CD4-positive, alpha-beta T cell treated with Interleukin-2 at 100 ng/mL for 4 hours (primary cell): ENCODE data around the gene ZNF584.
"Not testable (repeated sequence)": the region's sequence is repeated elsewhere in the genome, so short reads cannot be mapped to it uniquely, and the experiment has no call there.

Experiments used
- DNase-seq: peaks from one replicate; pipeline ENCODE4 v3.0.0-alpha.2; 2020; ENCODE audit warnings: low spot score

Gene ZNF584

DNA sequence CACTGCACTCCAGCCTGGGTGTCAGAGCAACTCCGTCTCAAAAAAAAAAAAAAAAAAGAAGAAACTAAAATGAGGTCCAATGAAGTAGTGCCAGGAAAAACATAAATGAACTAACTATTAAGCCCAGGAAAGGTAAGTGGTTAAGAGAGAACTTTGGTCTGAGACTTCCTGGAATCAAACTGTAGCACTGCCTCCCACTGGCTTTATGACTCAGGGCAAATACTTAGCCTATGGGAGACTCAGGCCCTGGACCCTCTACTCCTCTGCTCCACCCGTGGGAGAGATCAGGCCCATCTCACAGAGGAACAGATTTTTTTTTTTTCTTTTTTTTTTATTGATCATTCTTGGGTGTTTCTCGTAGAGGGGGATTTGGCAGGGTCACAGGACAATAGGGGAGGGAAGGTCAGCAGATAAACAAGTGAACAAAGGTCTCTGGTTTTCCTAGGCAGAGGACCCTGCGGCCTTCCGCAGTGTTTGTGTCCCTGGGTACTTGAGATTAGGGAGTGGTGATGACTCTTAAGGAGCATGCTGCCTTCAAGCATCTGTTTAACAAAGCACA, 4.5 kb upstream of the ZNF584 start:
- DNase-seq: not testable (repeated sequence)

DNA sequence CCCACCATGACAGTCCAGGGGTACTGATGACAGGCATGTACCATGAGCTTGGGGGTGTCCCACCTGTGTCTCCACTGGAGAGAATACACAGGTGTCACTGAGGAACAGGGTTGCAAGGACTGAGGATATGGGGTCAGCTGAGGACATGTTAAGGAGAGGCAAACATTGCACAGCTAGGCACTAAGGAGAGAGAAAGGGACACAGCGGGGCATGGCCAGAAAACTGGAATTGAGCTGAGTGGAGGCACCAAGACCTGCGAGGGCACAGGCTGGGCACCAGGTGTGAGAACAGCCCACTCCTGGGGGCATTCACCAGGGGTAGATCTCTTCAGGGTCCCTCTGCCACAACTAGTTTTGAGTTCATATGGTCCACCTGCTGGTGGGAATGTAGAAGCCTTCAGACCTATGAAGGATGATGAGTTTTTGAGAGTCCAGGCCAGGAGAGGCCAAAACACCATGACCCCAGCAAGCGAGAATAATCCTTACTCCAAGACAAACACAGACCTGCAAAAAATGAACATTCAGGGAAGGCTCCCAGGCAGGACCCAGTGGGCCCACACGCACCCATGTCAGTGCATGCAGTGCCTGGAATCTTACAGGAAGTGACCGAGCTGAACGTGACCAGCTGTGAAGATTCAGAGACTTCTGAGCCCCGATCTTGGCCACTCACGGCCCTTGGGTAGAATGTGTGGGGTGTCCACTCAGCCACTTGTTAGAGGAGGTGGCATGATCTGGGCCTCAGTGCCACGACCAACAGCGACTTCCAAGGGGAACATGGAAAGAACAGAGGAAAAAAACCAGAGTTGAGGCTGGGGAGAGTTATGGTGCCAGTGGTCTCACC, 1.4 kb upstream of the ZNF584 start:
- DNase-seq: no peak

DNA sequence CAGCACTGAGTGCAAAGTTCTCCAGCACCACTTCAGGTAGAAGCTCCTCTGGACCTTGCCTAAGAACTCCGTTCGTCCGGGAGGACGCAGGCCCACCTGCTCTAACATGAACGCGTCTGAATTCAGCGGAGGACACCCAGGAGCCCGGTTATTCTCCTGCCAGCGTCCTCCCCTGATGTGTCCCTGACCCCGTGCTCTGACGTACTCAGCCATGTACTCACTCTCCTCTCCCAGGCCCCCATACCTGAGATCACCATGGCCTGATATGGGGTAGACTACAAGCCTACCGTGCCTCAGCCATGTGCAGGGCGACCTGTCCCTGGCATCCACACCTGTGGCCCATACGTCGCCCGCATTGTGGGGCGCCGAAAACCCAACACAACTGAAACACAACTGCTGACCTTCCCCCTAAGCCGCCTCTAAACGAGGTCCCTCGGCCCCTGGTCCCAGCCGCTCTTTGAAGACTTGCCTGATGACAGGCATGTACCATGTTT, 744 bp upstream of the ZNF584 start:
- no peak for DNase-seq

DNA sequence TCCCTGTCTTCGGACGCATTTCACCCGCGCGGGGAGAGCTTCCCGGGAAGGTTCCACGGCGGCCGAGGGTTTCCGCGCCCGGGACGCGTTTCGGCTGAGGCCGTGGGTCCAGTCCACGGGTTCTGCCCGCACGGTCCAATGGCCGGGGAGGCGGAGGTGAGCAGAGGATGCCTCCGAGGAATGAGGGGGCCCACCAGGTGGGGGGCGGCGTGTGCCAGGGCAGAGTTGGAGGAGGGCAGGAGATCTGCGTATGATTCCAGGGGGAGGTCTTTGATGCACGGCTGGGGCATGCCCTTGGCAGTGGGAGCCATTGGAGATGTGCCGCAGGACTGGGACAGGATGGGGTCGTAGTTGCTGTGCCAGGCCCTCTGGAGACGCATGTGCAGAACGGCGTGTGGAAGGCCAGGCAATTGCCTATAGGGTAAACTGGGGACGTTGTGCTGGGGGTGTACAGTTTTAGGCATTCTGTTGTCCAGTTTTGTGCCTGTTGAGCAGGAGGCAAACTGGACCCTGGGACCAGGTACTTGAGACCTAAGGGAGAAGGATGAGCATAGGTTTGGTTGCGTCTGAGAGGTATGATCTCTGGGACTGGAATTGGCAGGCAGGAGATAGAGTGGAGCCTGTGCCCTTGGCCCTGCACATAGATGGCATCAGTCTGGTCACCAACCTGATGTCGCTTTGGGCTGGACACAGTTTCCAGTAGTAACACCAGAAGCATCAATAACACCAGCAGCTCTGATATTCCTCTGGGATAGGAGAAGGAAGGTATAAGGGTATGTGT, 751 bp downstream of the ZNF584 start:
- DNase-seq: no peak

DNA sequence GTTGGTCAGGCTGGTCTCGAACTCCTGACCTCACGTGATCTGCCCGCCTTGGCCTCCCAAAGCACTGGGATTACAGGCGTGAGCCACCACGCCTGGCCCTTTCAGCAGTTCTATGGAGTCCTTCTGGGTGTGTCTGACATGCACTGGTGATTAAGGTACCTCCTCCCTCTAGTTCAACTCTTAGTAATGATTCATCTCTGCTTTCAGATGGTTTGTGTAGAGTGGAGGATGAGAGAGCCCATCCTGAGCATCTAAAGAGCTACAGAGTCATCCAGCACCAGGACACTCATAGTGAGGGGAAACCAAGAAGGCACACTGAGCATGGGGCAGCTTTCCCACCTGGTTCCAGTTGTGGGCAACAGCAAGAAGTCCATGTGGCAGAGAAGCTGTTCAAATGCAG, 8.2 kb downstream of the ZNF584 start:
- DNase-seq: no peak

DNA sequence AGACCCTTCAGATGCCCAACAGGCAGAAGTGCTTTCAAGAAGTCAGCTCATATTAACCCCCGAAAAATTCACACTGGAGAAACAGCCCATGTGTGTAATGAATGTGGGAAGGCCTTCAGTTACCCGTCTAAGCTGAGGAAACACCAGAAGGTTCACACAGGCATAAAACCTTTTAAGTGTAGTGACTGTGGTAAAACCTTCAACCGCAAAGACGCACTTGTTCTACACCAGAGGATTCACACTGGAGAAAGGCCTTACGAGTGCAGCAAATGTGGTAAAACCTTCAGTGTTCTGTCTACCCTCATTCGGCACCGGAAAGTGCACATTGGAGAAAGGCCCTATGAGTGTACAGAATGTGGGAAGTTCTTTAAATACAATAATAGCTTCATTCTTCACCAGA, 8.6 kb downstream of the ZNF584 start:
- no peak for DNase-seq

DNA sequence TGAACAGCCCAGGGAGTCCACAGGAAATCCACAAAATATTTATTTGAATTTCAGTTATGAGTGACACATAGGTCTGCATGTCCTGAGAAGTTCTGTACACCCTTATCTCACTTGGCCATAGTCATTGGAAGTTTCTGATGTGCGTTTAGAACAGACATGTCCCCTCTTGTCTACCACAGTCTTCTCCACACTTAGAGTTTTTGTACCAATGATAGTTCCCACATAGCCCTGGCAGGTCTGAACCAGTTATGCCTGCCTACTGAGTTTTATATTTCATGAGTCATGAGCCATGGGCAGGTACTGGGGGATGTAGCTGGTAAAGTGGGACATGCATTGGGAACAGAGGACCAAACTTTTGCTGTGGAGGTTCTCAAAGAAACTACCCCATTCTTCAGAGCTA, 20.2 kb downstream of the ZNF584 start:
- DNase-seq: no peak

DNA sequence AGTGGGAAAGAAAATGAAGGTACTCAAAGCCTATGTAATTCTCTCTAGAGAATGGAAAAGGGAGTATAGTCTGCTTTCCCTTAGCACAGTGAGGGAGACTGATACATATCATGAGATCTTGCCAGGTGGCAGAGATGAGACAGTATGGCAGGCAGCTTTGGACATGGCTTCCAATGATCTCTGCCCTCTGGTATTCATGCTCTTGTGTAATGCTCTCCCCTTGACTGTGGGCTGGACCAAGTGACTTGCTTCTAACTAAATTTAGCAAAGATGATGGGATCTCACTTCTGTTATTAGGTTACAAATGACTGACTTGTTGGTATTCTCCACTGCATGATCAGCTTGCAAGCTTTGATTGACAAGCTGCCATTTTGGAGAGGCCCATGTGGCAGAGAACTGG, 21.3 kb downstream of the ZNF584 start:
- no peak for DNase-seq

DNA sequence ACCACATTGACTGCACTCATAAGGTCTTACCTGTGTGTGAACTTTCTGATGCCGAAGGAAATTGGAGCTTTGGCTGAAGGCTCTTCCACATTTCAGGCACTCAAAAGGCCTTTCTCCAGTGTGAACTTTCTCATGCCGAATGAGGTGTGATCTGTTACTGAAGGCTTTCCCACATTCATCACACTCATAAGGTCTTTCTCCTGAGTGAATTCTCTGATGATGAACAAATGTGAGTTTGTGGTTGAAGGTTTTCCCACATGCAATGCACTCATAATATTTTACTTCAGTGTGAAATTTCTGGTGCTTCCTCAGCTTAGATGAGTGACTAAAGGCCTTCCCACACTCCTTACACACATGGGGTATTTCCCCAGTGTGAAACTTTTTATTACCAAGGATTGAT, 25.8 kb downstream of the ZNF584 start:
- DNase-seq: no peak

DNA sequence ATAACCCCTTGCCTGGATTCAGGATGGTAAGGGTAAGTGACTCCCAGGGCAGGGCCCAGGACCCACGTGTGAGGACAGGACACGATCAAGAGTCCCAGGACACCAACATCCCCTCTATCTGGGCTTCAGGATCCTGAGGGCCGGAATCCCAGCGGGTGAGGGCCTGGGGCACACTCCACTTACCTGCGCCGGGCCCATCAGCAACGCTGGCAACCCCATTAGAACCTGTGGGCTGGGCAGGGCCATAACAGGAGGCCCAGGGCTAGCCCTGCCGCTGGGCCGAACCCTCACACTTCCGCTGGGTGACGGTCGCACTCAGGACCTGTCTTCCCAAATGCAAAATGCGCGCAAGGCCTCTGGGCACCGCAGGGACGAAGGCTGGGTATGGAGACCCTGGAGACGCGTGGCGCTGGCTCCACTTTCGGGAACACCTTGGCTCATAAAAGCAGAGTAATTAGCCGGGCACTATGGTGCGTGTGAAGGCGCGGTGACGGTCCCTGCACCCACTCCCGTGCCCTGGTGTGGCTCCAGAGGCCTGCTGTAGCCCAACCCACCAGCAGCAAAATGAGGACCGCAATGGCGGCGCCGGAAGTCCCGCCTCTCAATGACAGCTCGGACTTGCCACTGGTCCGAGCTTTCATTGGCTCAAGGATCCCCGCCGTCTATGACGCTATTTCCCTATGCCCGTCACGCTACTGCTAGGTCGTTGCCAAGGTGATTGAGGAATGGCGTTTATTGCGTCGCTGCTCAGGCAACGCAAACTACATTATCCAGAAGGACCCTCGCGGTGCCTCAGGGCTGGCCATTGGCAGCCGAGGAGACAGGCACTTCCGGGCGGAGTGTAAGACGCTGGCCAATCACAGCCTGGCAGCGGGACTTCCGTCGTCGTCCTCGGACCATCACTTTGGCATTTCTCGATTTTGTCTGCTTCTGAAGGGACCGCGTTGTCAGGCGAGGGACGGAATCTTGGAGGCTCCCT, 31.4 kb downstream of the ZNF584 start, which contains the start of gene ZNF132:
Gene ZNF132, minus strand, starts transcription at position 578 of the 979 bp plus-strand sequence. Its CDS starts 332 bp downstream, at position 246.
- DNase-seq: peak; percentile 98

DNA sequence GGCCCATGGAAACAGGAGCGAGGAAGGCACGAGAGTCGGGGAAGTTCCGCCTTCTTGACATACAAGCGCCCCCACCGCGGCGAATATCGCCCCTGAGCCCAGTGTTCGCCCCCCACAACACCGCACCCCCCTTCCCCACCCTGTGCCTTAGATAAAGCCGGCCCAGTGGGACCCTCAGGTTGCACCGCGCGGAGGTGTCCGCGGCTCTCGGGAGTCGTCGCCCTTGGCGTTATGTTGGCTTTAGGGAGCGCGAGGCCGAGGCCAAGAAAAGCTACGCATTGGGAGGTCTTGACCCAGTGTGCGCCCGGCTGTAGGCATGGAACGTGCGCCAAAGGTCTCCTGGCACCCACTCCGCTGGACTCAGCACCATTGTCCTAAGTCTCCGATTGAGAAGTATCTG, 32.1 kb downstream of the ZNF584 start:
- DNase-seq: no peak

DNA sequence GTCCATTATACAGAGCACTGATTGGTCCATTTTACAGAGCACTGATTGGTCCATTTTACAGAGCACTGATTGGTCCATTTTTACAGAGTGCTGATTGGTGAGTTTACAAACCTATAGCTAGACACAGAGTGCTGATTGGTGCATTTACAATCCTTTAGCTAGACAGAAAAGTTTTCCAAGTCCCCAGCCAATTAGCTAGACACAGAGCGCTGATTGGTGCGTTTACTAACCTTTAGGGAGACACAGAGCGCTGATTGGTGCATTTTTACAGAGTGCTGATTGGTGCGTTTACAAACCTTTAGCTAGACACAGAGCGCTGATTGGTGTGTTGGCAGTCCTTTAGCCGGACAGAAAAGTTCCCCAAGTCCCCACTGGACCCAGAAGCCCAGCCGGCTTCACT, 34.5 kb downstream of the ZNF584 start:
- not testable (repeated sequence) for DNase-seq

DNA sequence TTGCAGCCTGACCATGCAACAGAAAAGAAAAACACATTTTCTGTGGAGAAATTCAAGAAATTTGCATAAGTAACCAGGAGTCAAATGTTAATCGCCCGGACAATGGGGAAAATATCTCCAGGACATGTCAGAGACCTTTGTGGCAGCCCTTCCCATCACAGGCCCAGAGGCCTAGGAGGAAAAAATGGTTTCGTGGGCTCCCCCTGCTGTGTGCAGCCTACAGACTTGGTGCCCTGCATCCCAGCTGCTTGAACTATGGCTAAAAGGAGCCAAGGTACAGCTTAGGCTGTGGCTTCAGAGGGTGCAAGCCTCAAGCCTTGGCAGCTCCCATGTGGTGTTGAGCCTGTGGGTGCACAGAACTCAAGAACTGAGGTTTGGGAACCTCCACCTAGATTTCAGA, 40.4 kb downstream of the ZNF584 start:
- DNase-seq: not testable (repeated sequence)

DNA sequence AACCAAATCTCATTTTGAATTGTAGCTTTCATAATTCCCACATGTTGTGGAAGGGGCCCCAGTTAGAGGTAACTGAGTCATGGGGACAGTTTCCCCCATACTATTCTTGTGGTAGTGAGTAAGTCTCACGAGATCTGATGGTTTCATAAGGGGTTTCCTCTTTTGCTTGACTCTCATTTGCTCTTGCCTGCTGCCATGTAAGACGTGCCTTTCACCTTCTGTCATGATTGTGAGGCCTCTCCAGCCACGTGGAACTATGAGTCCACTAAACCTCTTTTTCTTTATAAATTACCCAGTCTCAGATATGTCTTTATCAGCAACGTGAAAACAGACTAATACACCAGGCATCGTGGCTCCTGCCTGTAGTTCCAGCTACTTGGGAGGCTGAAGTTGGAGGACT, 41.5 kb downstream of the ZNF584 start:
- not testable (repeated sequence) for DNase-seq

DNA sequence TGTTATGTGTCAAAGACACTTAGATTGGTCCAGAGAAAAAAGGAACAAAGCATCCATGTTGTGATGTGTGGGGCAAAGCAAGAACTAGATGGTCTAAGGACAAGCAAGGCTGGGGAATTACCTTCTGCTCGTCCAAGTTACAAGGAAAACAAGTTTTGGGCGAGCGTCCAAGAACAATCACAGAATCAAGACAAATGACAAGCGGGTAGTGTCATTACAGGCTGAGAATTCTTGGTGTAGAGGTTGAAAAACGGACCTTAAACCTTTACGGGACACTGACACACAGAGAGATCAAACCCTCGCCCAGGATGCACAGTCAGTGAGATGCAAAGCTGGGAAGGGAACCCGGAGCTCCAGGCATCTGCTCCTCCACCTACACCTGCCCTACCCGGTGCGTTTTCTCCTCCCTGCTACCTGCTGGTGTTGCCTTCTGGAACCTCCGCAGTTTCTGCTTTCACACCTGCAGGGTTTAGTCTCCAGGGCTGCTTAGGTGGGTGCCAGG, 42.5 kb downstream of the ZNF584 start:
- no peak for DNase-seq

DNA sequence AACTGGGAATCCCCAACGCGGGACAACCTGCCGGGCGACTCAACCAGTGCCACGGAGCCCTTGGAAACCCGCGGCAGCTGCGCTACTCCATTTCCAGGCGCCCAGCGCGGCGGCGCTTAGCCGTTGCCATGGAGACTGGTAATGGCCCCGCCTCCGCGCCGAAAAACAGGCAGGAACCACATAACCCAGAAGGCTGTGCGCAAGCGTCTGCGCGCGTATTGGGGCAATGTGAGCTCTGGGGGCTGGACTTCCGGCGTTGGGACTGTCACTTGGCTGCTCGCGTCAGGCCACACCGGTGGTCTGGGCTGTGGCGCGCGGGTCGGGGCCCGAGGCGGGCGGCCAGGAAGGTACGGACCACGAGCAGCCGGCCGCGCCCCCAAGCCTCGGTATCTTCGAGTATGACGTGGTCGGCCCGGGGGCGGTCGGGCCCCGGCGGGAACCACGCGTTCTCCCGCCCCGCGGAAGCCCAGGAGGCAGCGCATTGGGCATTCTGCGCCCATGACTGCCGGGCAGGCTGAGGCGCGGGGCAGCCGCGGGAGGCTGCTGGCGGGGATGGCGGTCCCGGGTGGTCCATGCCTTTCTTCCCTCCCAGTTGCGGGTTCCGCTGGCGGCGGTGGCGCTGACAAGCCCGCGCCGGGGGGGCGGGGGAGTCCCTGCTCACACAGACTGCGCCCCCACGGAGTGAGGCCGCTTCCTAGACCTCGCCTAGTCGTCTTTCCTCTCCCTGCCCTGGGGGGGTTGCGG, 43.1 kb downstream of the ZNF584 start, which contains the start of gene ZNF324B:
Gene ZNF324B, plus strand, starts transcription at position 265 of the 744 bp plus-strand sequence. CDS start 2,080 bp downstream, outside the sequence.
- DNase-seq: peak; percentile 97

DNA sequence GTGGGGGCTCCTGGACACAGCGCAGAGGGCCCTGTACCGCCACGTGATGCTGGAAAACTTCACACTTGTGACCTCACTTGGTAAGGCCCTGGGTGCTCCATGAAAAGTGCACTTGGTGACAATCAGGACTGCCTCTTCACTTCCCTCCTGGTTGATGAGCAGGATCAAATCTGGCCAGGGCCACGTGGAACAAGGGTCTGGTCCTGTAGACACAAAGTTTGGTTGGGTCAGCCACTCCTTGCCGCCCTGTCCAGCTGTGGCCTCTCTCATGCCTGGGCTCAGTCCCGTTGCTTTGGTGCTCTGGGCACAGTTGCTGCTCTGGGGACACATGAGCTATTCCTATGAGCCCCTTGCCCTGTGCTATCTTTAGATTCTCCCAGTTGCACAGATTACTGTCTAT, 45.3 kb downstream of the ZNF584 start:
- no peak for DNase-seq

DNA sequence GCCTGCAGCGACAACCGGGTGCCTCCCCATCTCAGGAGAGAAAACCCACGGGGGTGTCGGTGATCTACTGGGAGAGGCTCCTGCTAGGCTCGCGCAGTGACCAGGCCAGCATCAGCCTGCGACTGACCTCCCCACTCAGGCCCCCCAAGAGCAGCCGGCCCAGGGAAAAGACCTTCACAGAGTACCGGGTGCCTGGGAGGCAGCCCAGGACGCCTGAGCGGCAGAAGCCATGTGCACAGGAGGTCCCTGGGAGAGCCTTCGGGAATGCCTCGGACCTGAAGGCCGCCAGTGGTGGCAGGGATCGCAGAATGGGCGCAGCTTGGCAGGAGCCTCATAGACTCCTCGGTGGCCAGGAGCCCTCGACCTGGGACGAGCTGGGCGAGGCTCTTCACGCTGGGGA, 46.9 kb downstream of the ZNF584 start:
- no peak for DNase-seq

DNA sequence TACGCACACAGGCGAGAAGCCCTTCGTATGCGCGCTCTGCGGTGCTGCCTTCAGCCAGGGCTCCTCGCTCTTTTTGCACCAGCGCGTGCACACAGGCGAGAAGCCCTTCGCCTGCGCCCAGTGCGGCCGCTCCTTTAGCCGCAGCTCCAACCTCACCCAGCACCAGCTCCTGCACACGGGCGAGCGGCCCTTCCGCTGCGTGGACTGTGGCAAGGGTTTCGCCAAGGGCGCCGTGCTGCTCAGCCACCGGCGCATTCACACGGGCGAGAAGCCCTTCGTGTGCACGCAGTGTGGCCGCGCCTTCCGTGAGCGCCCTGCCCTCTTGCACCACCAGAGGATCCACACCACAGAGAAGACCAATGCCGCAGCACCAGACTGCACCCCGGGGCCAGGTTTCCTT, 47.7 kb downstream of the ZNF584 start:
- DNase-seq: no peak

DNA sequence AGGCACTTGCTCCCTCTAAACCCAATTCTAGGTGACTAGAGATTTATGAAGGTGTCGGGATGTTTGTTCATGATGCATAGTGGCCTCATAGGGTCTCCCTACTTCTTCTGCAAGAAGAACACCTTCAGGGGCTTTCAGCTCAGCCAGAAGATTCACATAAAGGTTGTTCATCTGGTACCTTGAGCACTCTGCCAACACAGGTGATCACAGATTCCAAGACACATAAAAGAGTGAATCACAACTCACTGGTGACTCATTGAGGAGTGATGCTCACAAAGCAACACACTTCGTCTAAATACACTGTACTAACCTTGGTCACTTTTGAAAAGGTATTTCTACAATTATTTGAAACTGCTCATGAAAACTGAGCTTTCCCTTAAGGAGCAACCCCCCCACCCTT, 51.6 kb downstream of the ZNF584 start:
- DNase-seq: no peak
